AG10803 (cell line): Measurements from ENCODE around the gene SPEG.

Source experiments
- DNase-seq: peaks from one replicate; pipeline ENCODE4 v3.0.0; 2010; ENCODE audit warnings: low read depth
- H3K4me3 ChIP-seq: 2 replicates; pipeline ENCODE4 v1.5.1; 2011; ENCODE audit warnings: mild to moderate bottlenecking, low read length, control low read depth
- CTCF ChIP-seq: conservative IDR thresholded peaks from 2 replicates; pipeline ENCODE4 v1.5.1; 2011; ENCODE audit warnings: mild to moderate bottlenecking, low read length, control low read depth, inconsistent platforms

The SPEG gene

DNA sequence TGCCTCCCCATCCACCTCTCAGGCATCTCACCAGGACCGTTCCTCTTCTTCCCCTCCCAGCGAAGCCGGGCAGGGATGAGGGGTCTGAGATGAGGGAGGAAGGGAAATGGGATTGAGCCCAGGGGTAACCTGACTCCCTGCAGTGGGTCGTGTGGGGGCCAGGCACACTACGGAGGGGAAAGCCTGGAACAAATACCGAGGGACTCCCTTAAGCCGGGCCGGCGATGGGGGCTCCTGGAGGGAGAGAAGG, 250 bp upstream of the SPEG start:
- no peak for TF ChIP-seq CTCF
- H3K4me3 ChIP-seq = no peak overlapping the region
- no peak for DNase-seq

- TF ChIP-seq CTCF = no peak
Measured at GRCh38 chr2:219435701-219436100, 1.1 kb downstream of the SPEG start.

GRCh38 chr2:219436491-219436890, 1.8 kb downstream of the SPEG start:
- H3K4me3 ChIP-seq = no peak overlapping the region
- no peak for DNase-seq
- TF ChIP-seq CTCF = no peak

More at GRCh38 chr2:219435701-219436100, 1.1 kb downstream of the SPEG start:
- DNase-seq = no peak
- no peak overlapping the region for H3K4me3 ChIP-seq

- H3K4me3 ChIP-seq = no peak overlapping the region
- TF ChIP-seq CTCF = no peak
- DNase-seq = no peak
Measured at GRCh38 chr2:219437141-219437540, 2.5 kb downstream of the SPEG start.

DNA sequence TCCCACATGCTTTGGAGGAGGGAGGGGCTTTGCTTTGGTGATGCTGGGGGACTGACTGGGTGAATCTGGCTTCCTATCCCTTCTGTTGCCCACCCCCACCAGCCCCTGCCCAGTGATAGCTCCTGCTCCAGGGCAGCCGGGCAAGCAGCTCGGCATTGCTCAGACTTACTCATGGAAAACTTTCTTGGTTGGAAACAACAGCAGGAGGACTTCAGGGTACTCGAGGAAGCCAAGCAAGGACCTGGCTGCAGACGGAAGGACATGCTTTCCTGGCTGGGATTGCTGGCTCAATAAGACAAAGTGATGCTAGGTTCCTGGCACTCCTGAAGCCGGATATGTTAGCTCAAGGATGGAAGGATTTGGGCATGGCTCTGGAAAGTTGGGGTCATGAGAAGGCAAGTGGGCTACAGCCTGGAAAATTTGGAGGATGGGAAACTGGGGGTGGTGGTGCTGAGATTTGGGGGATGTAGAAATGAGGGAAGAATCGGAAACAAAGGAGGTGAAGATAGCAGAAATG, 3.1 kb downstream of the SPEG start:
- no peak for TF ChIP-seq CTCF
- DNase-seq = no peak

DNA sequence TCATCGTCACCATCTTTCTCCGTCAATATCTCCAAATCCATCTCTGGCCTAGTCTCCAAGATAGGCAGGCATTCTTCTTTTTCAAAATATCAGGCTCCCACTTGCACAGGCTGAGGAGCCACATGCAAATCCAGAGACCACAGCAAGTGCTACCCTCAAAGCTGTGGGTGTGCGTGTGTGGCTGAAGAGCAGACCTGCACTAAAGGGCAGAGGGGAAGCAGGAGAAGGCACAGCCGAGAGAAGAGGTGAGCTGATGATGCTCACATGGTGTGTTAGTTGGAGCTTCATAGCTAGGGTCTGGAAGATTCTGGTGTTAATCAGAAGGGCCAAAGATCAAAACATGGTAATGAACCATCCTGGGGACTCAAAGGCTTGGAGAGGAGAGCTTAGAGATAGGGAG, 3.8 kb downstream of the SPEG start:
- TF ChIP-seq CTCF = no peak
- no peak overlapping the region for H3K4me3 ChIP-seq
- no peak for DNase-seq

More for the DNA sequence above, 3.1 kb downstream of the SPEG start:
- H3K4me3 ChIP-seq = no peak overlapping the region

DNA sequence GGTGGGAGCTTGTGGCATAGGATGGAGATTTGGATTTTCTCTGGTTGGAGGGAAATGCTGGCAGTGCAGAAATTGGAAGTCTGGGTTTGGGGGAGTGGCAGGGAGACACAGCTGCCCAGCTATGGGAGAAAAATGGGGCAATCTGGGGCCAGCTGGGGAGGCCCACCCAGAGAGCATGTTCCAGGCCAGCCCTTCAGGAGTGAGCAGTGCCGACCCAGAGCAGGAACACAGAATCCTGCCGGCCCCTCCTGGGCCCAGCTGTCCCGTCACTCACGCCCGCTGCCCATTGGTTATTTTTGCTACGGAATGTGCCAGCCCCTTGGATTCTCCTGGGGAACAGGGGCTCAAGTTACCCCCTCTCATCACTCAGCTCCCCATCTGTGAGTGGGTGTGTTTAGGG, 4.9 kb downstream of the SPEG start:
- no peak for TF ChIP-seq CTCF
- DNase-seq = no peak
- no peak overlapping the region for H3K4me3 ChIP-seq
